Measurements from ENCODE around the gene MXD1. TPM values are rescaled to one million over a fixed set of nuclear protein-coding genes. Genes with fewer than 3 reads are reported as not detected.
A peak's percentile ranks its signal among the peaks of the same experiment; 100 is the strongest.

The MXD1 gene
- total RNA-seq, 1 experiment from 2014 or later, result 3.7 TPM

GRCh38 chr2:69916106-69916505, 1.2 kb downstream of the MXD1 start:
- Mint-ChIP-seq H3K4me3 (peak overlapping the region; percentile 67 to 79), H3K27me3 (ENCODE audit: low read depth) (no peaks in the 10 kb centered on the region; the same call in 1 of the 2 replicates), H3K9me3 (no peaks in the 10 kb centered on the region), H3K27ac (no peak overlapping the region), H3K4me1 (peaks cover 3 to 5% of the 10 kb centered on the region in 2 experiments; a peak in 1 of 4 replicates), H3K36me3 (ENCODE audit: insufficient read depth in 1 of 3, low read depth in 3 of 3) (peaks cover 0 to 2% (median 0%) of the 10 kb centered on the region in 3 experiments; a peak in 1 of 7 replicates)
- DNase-seq, result no peak
- no peak overlapping the region for H3K23ac ChIP-seq (ENCODE audit: insufficient read length, low read depth, low read length)
- H3K79me2 ChIP-seq (ENCODE audit: insufficient read depth, low read length), result no peaks in the 10 kb centered on the region
- no peak overlapping the region for H2BK5ac ChIP-seq (ENCODE audit: insufficient read length, low read length)
- H2BK15ac ChIP-seq (ENCODE audit: low read depth, low read length), result no peak overlapping the region
- H3K27ac ChIP-seq (ENCODE audit: insufficient read length, low read depth, low read length), result no peak overlapping the region
- H2BK20ac ChIP-seq (ENCODE audit: low read depth, low read length, poor library complexity, severe bottlenecking), result no peak overlapping the region
- H3K4me2 ChIP-seq (ENCODE audit: insufficient read depth, insufficient read length, low read length), result no peak overlapping the region
- no peak overlapping the region for H2AK5ac ChIP-seq (ENCODE audit: insufficient read length, low read length)
- no peaks in the 10 kb centered on the region for H3K9me3 ChIP-seq (ENCODE audit: control insufficient read depth, low read depth, low read length)
- no peak overlapping the region for H2BK120ac ChIP-seq (ENCODE audit: low read depth, low read length, poor library complexity, severe bottlenecking)
- H2AFZ ChIP-seq (ENCODE audit: low read length), result no peak overlapping the region
- H3K56ac ChIP-seq (ENCODE audit: insufficient read length, low read depth, low read length), result no peak overlapping the region
- no peak overlapping the region for H3K18ac ChIP-seq (ENCODE audit: insufficient read length, low read depth, low read length)
- H4K8ac ChIP-seq (replicated peaks; ENCODE audit: insufficient read length, low read depth, low read length), result no peak overlapping the region
- no peak overlapping the region for H3K4ac ChIP-seq (ENCODE audit: low read depth, low read length)
- no CpG with 5 or more reads among the region's 2 CpGs for WGBS (ENCODE audit: extremely low coverage, insufficient read length, low lambda C conversion rate)
- H3K9ac ChIP-seq (ENCODE audit: extremely low read depth, insufficient read length, low read length), result no peak overlapping the region
- H4K5ac ChIP-seq (ENCODE audit: insufficient read length, low read depth, low read length), result no peak overlapping the region
- H4K20me1 ChIP-seq (ENCODE audit: control insufficient read depth, insufficient read depth, insufficient read length), result no peaks in the 10 kb centered on the region
- no peaks in the 10 kb centered on the region for H3K4me1 ChIP-seq (ENCODE audit: insufficient read depth, low read length)
- no peak overlapping the region for H3T11ph ChIP-seq (ENCODE audit: low read length)
- peaks cover 3% of the 10 kb centered on the region for H3K23me2 ChIP-seq (ENCODE audit: insufficient read length, low read depth, low read length, poor library complexity, severe bottlenecking)
- H3K79me1 ChIP-seq (ENCODE audit: insufficient read depth, low read depth, low read length, poor library complexity, severe bottlenecking), result no peaks in the 10 kb centered on the region
- TF ChIP-seq CTCF (conservative IDR thresholded peaks at IDR 0.05), result no peak
- H3K14ac ChIP-seq (ENCODE audit: insufficient read depth, low read length), result no peak overlapping the region
- no peak overlapping the region for H2BK12ac ChIP-seq (ENCODE audit: insufficient read length, low read depth, low read length)
- no peaks in the 10 kb centered on the region for H3K27me3 ChIP-seq (ENCODE audit: insufficient read depth, low read length)
- no peak overlapping the region for H4K91ac ChIP-seq (ENCODE audit: insufficient read length, low read depth, low read length)

Data from H9 (cell line).